ENCODE measurements around the gene GTPBP4. TPM values are rescaled to one million over a fixed set of nuclear protein-coding genes. Genes with fewer than 3 reads are reported as not detected.
"Not testable (repeated sequence)": the region's sequence is repeated elsewhere in the genome, so short reads cannot be mapped to it uniquely, and the experiment has no call there.

The GTPBP4 gene
- total RNA-seq, 1 donor, result 38.9 TPM

DNA sequence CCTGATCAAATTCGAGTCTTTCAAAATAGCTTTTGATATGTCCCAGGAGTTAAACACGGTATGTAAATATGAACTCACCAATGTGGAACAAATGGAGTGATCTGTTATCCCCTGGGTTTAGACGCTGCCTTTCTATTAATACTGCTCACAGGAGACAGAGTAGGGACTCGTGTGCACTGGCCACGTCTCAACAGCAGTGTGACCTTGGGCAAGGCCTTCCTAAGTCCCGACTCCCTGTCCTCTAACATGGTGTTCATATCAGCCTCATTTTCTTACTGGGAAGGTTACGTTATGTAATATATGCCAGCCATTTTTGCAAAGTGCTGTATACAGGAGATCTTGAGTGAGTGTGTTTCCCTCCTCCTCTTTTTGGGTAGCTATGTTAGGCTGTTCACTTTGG lies 69.8 kb downstream of the GTPBP4 start:
- no peak overlapping the region for H3K4me3 ChIP-seq (ENCODE audit: low read depth, low read length)
- TF ChIP-seq, protein P1, sequence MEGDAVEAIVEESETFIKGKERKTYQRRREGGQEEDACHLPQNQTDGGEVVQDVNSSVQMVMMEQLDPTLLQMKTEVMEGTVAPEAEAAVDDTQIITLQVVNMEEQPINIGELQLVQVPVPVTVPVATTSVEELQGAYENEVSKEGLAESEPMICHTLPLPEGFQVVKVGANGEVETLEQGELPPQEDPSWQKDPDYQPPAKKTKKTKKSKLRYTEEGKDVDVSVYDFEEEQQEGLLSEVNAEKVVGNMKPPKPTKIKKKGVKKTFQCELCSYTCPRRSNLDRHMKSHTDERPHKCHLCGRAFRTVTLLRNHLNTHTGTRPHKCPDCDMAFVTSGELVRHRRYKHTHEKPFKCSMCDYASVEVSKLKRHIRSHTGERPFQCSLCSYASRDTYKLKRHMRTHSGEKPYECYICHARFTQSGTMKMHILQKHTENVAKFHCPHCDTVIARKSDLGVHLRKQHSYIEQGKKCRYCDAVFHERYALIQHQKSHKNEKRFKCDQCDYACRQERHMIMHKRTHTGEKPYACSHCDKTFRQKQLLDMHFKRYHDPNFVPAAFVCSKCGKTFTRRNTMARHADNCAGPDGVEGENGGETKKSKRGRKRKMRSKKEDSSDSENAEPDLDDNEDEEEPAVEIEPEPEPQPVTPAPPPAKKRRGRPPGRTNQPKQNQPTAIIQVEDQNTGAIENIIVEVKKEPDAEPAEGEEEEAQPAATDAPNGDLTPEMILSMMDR (IDR thresholded peaks at IDR 0.05; ENCODE audit: insufficient read depth, low read depth, low read length), result no peak
- DNase-seq (ENCODE audit: low read depth), result no peak

DNA sequence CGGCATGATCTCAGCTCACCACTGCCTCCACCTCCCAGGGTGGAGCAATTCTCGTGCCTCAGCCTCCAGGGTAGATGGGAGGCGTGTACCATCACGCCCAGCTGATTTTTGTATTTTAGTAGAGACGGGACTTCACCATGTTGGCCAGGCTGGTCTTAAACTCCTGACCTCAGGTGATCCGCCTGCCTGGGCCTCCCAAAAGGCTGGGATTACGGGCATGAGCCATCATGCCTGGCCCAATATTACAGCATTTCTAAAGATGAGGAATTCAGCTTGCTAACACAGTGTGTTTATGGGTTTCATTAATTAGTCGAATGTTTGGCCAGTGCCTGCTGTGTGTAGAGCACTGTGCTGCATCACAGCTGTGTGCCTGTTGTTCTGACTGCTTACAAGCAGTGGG lies 71.7 kb downstream of the GTPBP4 start:
- TF ChIP-seq, protein P1 (IDR thresholded peaks at IDR 0.05; ENCODE audit: insufficient read depth, low read depth, low read length), result no peak
- no peak for DNase-seq (ENCODE audit: low read depth)
- no peak overlapping the region for H3K4me3 ChIP-seq (ENCODE audit: low read depth, low read length)

DNA sequence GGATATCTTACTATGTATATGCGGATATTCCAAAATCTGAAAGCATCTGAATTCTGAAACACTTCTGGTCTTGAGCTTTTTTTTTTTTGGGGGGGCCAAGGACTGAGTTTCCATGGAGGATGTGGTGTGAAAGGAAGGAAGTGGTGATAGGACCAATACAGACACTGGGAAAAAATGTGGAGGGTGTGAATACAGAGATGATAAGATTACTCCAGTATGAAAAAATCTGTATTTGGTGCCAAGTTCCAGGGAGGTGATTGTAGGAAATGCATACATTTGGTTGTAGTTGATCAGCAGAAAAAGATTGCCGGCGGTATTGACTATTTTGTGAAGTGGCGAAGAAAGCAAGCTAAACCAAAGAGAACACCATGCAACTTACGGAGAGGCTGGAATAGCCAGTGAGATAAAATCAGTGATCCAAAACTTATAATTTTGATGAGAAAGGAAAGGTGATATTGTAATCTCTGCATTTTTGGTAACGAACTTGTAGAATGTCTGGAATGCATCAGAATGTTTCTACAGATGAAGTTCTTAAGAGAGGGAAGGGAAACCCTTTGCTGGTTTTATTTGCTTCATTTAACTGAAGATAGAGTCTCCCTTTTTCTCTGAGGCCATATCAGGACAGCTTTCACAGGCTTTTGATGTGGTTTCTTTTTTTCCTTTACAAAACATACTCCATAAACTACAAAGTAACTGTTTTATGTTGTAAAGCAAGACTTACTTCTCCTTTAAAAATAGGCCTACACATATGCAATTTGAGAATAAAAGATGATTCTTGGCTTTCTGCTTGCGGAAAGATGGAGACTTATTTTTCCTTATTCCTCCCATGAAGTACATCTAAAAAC lies 73.9 kb downstream of the GTPBP4 start:
- no peak for DNase-seq (ENCODE audit: low read depth)
- TF ChIP-seq, protein P1 (IDR thresholded peaks at IDR 0.05; ENCODE audit: insufficient read depth, low read depth, low read length), result no peak
- H3K4me3 ChIP-seq (ENCODE audit: low read depth, low read length), result no peak overlapping the region

- DNase-seq (ENCODE audit: low read depth), result no peak
- TF ChIP-seq, protein P1 (IDR thresholded peaks at IDR 0.05; ENCODE audit: insufficient read depth, low read depth, low read length), result no peak
- no peak overlapping the region for H3K4me3 ChIP-seq (ENCODE audit: low read depth, low read length)
Measured at GRCh38 chr10:1063232-1063865, 75.1 kb downstream of the GTPBP4 start.

DNA sequence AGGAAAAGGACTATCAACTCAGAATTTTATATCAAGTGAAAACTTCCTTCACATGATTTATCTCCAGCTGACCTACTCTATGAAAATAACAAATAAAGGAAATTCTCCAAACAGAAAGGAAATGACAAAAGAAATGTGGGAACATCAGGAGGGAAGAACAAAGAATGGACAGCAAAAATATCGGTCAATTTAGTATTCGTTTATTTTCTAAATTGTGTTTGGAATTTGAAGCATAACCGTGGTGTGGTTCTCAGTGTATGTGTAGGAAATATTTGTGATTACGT lies 76.7 kb downstream of the GTPBP4 start:
- DNase-seq (ENCODE audit: low read depth), result no peak
- TF ChIP-seq, protein P1 (IDR thresholded peaks at IDR 0.05; ENCODE audit: insufficient read depth, low read depth, low read length), result no peak
- no peak overlapping the region for H3K4me3 ChIP-seq (ENCODE audit: low read depth, low read length)

DNA sequence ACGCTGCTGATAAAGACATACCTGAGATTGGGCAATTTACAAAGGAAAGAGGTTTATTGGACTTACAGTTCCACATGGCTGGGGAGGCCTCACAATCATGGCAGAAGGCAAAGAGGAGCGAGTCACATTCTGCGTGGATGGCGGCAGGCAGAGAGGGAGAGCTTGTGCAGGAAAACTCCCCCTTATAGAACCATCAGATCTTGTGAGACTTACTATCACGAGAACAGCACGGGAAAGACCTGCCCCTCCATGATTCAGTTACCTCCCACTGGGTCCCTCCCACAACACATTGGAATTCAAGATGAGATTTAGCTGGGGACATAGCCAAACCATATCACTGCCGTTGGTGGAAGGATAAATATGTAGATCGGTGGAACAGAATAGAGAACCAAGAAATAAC lies 78.5 kb downstream of the GTPBP4 start:
- not testable (repeated sequence) for DNase-seq (ENCODE audit: low read depth); H3K4me3 ChIP-seq (ENCODE audit: low read depth, low read length)

DNA sequence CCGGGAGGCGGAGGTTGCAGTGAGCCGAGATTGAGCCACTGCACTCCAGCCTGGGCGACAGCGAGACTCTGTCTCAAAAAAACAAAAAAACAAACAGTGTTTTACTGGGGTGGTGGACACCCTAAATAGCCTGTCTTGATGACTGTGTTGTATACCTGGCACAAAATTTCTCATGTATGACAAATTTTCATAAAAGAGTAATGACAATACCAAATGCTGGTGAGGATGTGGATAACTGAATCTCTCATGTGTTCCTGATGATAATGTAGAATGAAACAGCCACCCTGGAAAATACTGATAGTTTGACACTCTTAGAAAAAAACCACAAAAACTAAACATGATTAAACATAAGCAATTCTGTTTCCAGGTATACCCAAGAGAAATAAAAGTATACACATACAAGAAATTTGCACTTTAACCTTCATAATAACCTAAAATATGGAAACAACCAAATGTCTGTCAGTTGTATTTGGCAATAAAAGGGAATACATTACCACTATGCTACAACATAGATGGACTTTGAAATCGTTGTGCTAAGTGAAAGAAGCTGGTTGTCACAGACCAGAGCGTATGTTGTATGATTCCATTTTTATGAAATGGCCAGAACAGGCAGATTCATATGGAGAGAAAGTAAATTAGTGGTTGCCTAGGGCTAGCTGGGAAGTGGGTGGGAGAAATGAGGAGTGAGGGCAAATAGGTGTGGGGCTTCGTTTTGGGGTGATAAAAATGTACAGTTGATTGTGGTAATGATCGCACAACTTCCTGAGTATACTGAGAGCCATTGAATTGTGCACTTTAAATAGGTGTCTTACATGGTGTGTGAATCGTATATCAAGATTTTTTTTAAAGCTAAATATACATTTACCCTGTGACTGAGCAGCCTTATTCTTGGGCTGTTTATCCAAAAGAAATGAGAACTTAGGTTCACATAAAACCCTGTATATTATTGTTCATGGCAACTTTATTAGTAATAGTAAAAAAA lies 80.4 kb downstream of the GTPBP4 start:
- H3K4me3 ChIP-seq (ENCODE audit: low read depth, low read length), result no peak overlapping the region
- TF ChIP-seq, protein P1 (IDR thresholded peaks at IDR 0.05; ENCODE audit: insufficient read depth, low read depth, low read length), result no peak
- no peak for DNase-seq (ENCODE audit: low read depth)
